Sigmoid colon (tissue), 3 donors: Measurements from ENCODE around the gene PPP1R14B.

Experiments used
- CTCF ChIP-seq, 4 experiments: fragments of 450-650 bp in 3 of 4; fragments of 200-600 bp in 1 of 4; IDR thresholded peaks; one replicate each; pipeline ENCODE4 v1.5.1; 2016 to 2019; ENCODE audit warnings: antibody characterized with exemption in 4 of 4, mild to moderate bottlenecking in 3 of 4, moderate library complexity in 2 of 4
- POLR2A ChIP-seq, 2 donors: fragments of 450-650 bp; IDR thresholded peaks; one replicate each; pipeline ENCODE4 v1.6.1; 2016; ENCODE audit warnings: antibody characterized with exemption in 2 of 2, mild to moderate bottlenecking in 2 of 2, moderate library complexity in 2 of 2

GRCh38 chr11:64258356-64258755, 11.6 kb upstream of the PPP1R14B start:
- TF ChIP-seq CTCF (IDR thresholded peaks at IDR 0.05) (no peak), POLR2A (IDR thresholded peaks at IDR 0.05) (no peak)
